Activated T-cell treated with anti-CD3 and anti-CD28 coated beads, Interleukin-2, amount 50 U/mL, for 48 hours (primary cell): ENCODE measurements around the gene ZNF81.
"Not testable (repeated sequence)": the region's sequence is repeated elsewhere in the genome, so short reads cannot be mapped to it uniquely, and the experiment has no call there.

Experiments
- DNase-seq, 2 experiments: peaks; one replicate each; pipeline ENCODE4 v3.0.0-alpha.2; 2020

The ZNF81 gene

DNA sequence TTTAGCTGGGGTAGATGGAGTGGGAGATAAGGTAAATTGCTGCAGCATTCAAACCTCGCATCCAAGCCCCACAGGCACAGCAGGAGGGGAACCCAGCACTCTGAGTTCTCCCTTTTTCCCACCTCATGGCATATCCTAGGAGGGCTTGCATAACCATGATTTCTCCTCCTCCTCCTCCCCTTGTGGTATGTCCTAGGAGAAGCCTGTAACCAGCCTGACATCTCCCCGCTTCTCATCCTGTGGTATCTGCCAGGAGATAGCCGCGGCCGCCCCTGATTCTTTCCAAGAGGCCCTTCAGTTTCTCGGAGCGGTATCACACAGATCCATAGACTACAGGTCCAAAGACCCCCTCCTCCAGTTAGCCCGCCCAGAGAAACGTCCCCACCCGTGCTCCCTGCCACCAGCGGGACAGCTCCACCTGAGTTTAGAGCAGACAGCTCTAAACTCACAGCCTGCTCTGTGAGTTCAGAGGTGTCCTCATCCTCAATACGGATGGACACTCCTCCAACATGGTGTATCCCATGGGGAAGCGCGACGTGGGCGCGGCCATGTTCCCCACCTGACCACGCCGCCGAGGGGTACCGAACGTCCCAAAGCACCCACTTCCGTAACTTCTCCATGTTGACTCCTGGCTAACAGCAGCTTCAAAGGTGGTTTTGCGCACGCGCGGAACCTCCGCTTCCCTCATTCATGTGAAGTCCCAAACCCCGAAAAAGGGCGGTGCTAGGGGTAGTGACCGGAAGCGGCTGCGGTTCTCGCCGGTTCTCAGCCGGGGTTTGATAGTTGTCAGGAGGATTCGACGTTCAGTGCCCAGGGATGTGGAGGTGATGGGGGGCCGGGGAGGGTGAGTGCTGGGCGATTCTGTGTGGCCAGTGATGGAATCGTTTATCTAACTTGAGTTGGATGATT lies at the start of gene ZNF81:
TSS of gene ZNF81 (plus strand) at position 739 of the 909 bp plus-strand sequence. CDS start 9,366 bp downstream, outside the sequence.
- peak; percentile 91 to 93 for DNase-seq

DNA sequence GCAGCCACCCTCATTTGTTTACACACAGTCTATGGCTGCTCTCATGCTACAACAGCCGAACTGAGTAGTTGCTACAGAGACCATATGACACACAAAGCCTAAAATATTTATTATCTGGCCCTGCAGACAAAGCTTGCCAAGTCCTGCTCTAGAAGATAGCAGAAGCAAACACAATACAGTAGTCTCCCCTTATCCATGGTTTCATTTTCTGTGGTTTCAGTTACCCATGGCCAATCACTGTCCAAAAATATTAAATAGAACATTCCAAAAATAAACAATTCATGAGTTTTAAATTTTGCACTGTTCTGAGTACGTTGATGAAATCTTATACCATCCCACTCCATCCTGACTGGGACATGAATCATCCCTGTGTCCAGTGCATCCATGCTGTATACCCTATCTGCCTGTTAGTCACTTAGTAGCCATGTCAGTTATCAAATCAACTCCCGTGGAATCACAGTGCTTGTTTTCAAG lies 40.2 kb upstream of the ZNF81 start:
- no peak for DNase-seq

DNA sequence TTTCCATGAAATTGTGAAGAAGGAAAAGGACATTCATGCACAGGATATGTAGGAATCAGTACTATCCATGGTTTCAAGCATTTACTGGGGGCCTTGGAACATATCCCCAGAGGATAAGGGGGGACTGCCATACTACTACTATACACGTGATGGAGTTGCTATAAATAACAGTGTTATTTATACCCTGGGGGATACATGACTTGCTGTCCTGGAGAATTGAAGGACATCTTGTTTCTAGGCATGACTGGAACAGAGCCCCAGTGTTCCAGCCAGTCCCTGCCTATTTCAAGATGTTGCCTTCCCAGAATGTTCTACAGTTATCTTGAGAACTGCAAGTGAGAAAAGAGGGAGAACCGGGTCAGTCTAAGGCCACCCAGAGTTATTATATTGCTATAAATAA lies 39.6 kb upstream of the ZNF81 start:
- DNase-seq, result no peak

DNA sequence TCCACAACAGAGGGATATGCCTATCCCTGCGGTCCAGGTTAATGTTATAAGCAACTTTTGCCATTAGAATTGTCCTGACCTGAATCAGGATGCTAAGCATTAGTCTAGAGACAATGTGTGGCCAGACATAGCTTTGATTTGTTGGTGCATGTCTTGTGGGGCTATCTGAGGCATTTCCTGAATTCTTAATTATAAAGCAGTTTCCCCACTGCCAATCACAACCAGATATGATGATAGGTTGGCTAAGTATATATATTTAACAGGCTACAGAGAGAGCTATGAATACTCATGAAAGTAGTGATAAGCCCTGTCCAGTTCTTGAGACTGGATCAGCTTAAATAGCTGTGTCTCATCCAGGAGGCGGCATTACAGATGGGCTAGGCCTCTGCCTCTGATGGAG lies 37.8 kb upstream of the ZNF81 start:
- no peak for DNase-seq

DNA sequence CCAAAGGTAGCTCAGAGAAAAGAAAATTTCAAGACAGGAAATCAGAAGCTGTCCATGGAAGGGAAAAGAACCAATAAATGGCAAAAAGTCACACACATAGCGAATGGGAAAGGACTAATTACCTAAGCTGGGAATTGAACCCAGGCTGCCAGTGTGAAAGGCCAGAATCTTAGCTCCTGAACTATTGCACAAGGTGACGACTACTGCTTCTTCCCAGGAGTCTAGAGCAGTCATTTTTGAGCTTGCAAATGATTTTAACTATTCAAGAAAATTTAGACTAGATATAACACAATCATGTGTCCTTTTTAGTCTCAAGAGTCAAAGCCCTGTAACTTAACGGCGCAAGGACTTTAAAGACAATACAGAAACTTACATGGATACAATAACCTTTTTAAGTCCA lies 34.1 kb upstream of the ZNF81 start:
- DNase-seq, result no peak

DNA sequence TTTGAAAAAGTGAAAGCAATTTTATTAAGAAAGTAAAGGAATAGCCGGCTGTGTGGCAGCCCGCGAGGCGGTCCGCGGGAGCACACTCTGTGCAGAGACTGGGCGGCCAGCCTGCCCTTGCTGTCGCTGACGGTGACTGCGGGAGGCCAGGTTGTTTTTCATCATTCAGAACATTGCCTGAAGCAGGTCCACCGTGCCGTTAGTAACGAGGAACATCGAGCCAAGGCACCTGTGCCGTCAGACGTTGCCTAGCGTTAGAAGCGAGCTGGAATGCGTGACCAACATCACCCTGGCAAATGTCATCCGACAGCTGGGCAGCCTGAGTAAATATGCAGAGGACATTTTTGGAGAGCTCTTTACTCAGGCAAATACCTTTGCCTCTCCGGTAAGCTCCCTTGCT lies 33.6 kb upstream of the ZNF81 start:
- DNase-seq, result not testable (repeated sequence)

DNA sequence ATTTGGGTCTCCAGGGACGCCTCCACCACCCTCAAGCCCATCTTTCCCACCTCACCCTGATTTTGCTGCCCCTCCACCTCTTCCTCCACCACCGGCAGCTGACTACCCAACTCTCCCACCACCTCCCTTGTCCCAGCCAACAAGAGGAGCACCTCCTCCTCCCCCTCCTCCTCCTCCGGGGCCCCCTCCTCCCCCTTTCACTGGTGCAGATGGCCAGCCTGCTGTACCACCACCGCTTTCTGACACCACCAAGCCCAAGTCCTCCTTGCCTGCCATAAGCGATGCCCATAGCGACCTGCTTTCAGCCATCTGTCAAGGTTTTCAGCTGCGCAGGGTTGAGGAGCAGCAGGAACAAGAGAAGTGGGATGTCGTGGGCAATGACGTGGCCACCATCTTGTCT lies 32.4 kb upstream of the ZNF81 start:
- no peak for DNase-seq

DNA sequence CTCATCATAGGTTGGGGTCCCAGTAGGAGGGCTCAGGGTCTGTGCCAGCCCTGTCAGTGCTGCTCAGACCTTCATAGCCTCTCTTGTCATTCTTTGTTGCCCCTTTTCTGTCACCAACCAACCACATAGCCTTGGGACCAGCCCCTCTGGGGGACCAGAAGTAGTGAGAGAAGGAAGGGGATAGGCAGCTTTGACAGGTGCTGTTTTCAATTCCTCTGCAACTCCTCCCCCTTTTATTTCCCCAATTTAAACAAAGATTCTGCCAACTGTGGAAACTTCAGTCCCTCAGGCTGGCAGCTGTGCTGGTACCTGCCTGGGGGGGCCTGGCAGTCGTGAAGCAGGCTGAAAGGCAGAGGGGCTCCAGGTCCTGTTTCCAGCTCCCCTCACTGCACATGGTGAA lies 30.9 kb upstream of the ZNF81 start:
- DNase-seq, result not testable (repeated sequence)

DNA sequence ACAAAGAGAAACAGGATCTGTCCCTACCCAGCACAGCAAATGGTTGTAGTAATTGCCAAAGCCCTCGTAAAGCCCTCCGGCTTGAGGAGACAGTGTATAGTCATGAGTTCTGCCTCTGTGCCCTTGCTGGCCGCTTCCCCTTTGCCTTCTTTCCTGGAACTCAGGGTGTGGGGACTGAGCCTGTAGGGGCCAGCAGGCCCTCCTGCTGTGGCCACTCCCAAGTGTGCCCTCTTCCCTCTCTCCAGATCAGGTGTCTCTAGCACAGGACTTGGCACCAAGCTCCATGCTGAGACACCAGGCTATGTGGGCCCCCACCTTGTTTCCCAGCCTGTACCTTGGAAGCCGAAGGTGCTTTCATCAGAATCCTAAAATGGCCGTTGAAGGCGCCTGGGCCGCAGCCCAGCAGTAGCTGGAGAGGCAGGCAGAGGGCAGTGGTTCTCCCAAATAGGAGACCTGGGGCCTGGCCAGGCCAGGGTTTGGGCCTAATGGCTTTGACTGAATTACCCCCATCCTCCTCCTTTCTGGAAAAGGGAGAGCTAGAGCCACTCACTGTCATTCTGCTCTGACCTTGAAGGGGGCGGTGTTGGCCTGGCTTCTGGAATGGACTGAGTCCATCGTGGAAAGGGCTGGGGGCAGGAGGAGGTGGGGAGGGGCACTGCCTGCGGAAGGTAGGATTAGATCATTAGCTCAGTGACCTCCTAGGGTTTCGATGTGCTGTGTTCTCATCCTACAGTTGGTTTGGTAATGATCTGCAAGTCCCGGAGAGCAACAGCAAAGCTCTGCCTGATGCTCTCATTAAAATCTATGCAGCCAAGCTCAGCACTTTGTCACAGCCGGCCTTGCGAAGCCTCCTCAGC lies 30.1 kb upstream of the ZNF81 start:
- DNase-seq, result not testable (repeated sequence)

DNA sequence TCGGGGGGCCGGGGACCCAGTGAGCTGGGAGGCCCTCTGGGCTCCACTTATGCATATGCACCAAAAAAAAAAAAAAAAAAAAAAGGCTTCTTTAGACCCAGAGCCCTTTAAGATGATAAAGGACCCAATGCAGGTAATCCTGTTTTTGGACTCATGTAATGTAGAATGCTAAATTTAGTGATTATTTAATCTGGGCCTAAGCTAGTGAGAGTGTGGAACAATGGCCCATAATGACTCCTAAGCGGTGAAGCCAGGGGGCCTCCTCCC lies 29.5 kb upstream of the ZNF81 start:
- not testable (repeated sequence) for DNase-seq

DNA sequence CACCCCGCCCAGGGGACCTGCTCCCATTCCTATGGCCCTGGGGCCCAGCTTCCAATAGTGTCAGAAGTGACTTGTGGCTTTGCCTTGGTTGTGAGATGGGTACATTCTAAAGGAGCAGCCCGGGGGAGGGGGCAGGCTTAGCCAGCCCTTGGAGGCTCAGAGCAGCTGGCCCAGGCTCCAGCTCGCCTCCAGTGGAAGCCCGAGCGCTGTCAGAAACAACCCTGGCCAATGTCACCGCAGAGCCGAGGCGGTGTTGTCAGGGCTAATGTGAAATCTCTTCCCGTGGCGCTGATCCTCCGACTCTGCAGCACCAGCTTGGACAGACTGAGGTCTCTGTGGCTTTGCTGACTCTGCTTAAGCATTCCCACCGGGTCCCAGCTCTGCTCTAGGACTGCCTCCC lies 29.2 kb upstream of the ZNF81 start:
- no peak for DNase-seq

DNA sequence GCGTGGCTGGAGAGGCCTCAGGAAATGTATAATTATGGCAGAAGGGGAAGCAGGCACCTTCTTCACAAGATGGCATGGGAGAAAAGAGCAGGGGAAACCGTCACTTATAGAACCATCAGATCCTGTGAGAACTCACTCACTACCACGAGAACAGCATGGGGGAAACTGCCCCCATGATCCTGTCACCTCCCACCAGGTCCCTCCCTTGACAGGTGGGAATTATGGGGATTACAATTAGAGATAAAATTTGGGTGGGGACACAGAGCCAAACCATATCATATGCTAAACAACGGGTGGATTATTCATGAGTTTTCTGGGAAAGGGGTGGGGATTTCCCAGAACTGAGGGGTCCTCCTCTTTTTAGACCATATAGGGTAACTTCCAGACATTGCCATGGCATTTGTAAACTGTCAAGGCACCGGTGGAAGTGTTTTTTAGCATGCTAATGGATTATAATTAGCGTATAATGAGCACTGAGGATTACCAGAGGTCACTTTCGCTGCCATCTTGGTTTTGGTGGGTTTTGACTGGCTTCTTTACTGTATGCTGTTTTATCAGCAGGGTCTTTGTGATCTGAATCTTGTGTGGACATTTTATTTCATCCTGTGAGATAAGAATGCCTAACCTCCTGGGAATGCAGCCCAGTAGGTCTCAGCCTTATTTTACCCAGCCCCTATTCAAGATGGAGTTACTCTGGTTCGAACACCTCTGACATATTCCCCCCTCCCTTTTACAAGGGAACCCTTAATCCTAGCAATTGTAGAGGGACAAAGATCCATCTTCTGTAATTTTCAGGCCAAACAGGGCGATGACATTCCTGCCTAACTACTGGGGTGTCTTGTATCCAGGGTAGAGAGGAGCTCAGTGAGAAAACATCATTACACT lies 27.6 kb upstream of the ZNF81 start:
- DNase-seq, result no peak

DNA sequence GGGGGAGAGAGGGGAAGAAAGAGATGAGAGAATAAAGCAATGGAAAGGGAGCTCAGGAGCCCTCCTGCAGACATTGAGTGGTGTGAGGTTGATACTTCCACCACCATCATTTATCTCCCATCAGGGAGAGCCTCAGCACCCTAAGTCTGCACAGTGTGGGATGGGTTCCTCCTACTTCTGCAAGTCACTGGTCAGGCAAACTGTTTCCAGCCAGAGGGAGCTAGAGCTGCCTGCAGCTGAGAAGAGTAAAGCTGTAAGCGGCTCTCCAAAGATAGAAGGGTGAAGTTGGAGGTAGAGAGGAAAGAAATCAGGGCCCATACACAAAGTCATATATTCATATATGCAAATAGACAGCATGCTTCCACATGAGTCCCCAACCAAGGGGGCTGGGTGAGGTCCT lies 21.9 kb upstream of the ZNF81 start:
- no peak for DNase-seq

DNA sequence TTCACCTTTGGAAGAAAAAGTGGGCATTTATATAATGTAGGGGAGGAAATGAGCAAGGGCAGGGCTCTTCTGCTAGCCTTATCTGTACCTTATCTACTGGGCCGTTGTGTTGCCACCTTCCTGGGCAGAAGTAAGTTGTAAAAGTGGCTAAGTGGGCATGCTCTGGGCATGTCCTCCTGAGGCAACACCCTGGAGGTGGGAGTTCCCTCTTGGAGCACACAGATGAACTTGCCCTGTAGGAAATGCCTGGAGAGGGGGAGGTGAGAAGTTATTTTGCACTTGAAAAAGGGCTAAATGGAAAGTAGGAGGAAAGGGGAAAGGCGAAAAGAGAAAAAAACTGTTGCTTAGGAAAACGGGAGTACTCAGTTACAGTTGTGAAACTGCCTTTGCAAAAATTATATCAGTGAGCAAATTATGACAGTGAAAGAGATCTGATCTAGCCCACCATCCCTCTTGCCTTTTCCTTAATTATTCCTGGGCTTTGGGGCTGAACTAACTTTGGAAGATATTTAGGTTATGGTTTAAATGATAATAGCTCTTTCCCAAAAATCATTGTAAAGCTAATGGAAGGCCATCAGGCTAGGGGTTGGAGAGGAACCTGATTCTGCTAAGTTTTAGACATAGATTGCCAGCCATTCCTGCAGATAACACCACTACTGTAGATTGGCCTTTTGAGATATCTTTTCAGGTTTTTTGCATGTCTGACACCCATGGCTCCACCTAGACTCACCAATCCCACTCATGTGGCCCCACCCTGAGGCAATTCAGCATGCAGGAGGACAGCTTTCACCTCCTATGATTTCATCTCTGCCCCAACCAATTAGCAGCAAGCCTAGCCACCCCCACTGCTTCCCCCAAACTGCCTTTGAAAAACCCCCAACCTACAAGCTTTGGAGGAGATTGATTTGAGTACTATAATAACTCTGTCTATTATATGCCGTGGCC lies 20.5 kb upstream of the ZNF81 start:
- no peak for DNase-seq

DNA sequence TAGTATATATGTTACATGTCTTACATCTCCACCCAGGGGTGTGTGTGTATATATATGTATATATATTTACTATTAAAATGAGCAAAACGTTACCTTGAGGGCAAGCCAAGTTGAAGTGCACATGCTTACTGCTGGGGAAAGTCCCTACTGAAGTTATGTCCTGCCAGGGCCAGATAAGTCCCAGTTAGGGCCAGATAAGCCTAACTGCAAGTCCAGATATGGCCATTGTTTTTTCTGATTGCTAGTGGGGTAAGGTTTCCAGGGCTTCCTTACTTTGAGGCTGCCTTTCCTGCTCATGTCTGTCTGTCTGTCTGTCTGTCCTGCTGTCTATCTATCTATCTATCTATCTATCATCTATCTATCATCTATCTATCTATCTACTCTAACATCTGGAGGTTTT lies 19.3 kb upstream of the ZNF81 start:
- DNase-seq, result no peak

DNA sequence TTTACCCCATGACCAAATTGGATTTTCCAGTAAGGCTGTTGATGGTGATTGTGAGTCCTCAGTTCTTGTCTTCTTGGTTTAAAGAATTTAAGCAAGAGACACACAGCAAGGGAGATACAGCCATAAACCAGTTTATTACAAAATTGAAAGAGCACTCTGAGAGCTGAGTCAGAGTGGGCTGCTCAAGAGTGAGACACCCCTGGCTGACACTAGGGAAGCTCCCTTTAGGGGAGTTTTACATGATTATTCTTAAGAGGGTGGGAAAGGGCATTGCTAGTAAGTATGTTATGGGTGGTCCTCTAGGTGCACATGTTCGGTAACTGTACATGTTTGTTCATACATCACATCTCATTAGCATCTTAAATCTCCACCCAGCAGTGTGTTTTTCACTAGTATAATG lies 18.8 kb upstream of the ZNF81 start:
- DNase-seq, result no peak

DNA sequence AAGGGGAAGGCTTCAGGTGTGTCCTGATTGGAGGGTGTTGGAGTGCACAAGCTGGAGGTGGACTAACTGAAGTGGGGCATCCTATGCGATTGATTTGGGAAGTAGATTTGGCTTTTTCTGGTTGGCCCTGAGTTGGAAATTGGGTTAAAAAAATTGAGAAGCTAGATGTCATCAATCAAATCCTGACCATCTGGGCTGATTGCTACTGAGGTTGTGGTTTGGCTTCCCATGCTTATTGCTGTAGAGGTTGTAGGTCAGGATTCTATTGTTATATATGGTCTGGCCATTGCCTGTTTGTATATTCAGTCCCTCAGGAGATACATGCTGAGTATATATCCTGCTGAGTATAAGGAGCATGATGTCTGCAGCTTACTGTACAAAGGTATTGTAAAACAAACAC lies 7.7 kb upstream of the ZNF81 start:
- no peak for DNase-seq

DNA sequence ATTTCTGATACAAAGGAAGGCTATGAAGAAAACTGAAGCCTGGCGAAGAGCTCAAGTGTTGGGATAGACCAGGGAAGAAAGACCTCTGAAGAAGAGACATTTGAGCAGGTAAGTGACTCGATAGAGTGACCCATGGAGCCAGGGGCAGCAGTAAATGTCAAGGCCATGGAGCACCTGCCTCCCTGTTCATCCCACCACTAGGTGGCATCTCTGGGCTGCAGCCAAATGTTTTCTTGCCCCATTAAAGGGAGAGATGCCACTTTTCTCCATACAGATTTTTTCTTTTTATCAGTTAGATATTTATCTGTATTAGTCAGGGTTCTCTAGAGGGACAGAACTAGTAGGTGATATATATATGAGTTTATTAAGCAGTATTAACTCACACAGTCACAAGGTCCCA lies 4.9 kb upstream of the ZNF81 start:
- DNase-seq, result peak; percentile 60 to 65

DNA sequence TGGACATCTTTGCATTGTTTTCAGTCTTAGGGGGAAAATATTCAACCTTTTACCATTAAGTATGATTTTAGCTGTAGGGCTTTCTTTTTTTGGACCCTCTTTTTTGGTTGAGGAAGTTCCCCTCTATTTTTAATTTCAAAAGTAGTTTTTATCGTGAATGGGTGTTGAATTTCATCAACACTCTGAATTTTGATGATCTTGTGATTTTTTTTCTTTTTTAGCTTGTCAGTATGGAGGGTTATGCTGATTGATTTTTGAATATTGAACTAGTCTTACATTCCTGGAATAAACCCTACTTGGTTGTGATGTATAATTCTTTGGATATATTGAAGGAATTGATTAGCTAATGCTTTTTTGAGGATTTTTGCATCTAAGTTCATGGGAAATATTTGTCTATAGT lies 1.7 kb downstream of the ZNF81 start:
- no peak for DNase-seq

DNA sequence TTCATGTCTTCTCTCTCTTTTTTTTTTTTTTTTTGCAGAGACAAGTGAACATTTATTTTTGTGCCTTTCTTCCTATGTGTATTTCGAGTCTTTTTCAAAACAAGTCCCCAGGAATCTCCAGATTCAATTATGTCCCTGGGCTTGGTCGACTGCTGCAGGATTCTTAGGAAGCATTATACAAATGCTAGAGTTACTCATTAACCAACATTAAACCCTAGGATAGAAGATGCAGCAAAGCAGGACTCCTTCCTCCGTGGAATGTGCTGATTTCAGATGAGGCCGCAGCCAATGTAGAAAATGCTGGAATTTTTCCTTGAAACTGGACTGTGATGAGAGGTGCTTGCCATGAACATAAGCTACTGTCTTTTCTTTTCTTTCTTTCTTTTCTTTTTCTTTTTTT lies 3.4 kb downstream of the ZNF81 start:
- DNase-seq, result no peak

DNA sequence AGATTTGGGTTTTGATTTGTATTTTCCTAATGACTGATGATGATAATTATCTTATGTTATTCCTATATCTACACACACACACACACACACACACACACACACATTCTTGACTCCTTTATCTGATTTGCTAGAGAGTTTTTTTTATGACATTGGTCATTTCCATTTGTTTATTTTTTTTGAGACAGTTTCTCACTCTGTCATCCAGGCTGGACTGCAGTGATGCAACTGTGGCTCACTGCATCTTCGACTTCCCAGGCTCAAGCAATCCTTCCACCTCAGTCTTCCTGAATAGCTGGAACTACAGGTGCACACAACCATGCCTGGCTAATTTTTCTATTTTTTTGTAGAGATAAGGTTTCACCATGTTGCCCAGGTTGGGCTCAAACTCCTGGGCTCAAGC lies 6.7 kb downstream of the ZNF81 start:
- DNase-seq, result no peak

DNA sequence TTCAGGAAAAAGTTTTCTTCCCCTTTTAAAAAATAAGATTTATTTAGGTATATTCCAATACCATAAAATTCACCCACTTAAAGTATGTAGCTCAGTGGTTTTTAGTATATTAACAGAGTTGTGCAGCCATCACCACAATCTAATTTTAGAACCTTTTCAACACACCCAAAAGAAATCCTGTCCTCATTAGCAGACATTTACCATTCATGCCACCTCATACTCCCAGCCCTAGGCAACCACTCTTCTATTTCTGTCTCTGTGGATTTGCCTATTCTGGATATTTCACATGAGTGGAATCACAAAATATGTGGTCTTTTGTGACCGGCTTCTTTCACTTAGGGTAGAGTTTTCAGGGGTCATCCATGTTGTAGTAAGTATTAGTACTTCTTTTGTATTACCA lies 7.4 kb downstream of the ZNF81 start:
- no peak for DNase-seq
